OCI-LY7 (cell line): ENCODE data around the gene MIOX. TPM values are rescaled to one million over a fixed set of nuclear protein-coding genes. Genes with fewer than 3 reads are reported as not detected.

Source experiments
- BruUV-seq: library from RNA; stranded (reverse); fragments of 400-500 nt; replicated peaks from 2 replicates; lab custom pipeline; 2021; lab: Mats Ljungman, UMichigan
- CTCF ChIA-PET: fragments of 300-600 bp; sonication (Branson Sonifier 250); formaldehyde crosslinking; loops from one replicate; lab custom pipeline; 2022; ENCODE audit warnings: antibody characterized with exemption; ENCODE audit not compliant: unreplicated experiment; lab: Charles Lee
- POLR2A ChIA-PET: fragments of 300-600 bp; sonication (Branson Sonifier 250); formaldehyde crosslinking; loops from one replicate; lab custom pipeline; 2022; ENCODE audit warnings: antibody characterized with exemption; lab: Charles Lee
- DNase-seq: peaks from one replicate; pipeline ENCODE4 v3.0.0-alpha.2; 2015; ENCODE audit warnings: low spot score
- H2AFZ ChIP-seq: fragments of 200-600 bp; sonication (generic), shearing (Covaris generic); 2 replicates; pipeline ENCODE4 v1.6.1; 2014; ENCODE audit warnings: mild to moderate bottlenecking, antibody characterized with exemption, low read length, moderate library complexity
- H3K27ac ChIP-seq: fragments of 200-600 bp; sonication (generic); 2 replicates; pipeline ENCODE4 v1.5.1; 2014; ENCODE audit warnings: mixed run types, low read depth, mild to moderate bottlenecking, moderate library complexity, low read length, inconsistent platforms; ENCODE audit not compliant: poor library complexity, severe bottlenecking
- H3K36me3 ChIP-seq: fragments of 200-600 bp; sonication (generic); 2 replicates; pipeline ENCODE4 v1.6.1; 2014; ENCODE audit warnings: mild to moderate bottlenecking, antibody characterized with exemption, low read length, moderate library complexity, mixed read lengths; ENCODE audit not compliant: insufficient read depth
- H3K4me1 ChIP-seq: fragments of 200-600 bp; sonication (generic); 2 replicates; pipeline ENCODE4 v1.5.1; 2014; ENCODE audit warnings: mild to moderate bottlenecking, low read length; ENCODE audit not compliant: insufficient read depth, poor library complexity, severe bottlenecking
- H3K4me2 ChIP-seq: fragments of 200-600 bp; sonication (generic); 2 replicates; pipeline ENCODE4 v1.6.1; 2014; ENCODE audit warnings: mild to moderate bottlenecking, low read length
- H3K4me3 ChIP-seq: fragments of 200-600 bp; sonication (generic); 2 replicates; pipeline ENCODE4 v1.5.1; 2014; ENCODE audit warnings: mild to moderate bottlenecking, low read depth, low read length; ENCODE audit not compliant: poor library complexity, severe bottlenecking
- H3K79me2 ChIP-seq: fragments of 200-600 bp; sonication (generic); 2 replicates; pipeline ENCODE4 v1.6.1; 2016; ENCODE audit warnings: low read depth, mild to moderate bottlenecking, low read length, moderate library complexity, mixed read lengths; ENCODE audit not compliant: insufficient read depth
- H3K9me2 ChIP-seq: fragments of 200-600 bp; sonication (generic); 2 replicates; pipeline ENCODE4 v1.6.1; 2016; ENCODE audit warnings: mild to moderate bottlenecking, low read length, mixed read lengths; ENCODE audit not compliant: insufficient read depth
- H3K9me3 ChIP-seq: fragments of 200-600 bp; sonication (generic); 2 replicates; pipeline ENCODE4 v1.6.1; 2014; ENCODE audit warnings: mild to moderate bottlenecking, mixed run types, low read length, mixed read lengths
- H4K20me1 ChIP-seq: fragments of 200-600 bp; sonication (generic); 2 replicates; pipeline ENCODE4 v1.6.1; 2014; ENCODE audit warnings: mild to moderate bottlenecking, antibody characterized with exemption, low read length, moderate library complexity, mixed read lengths; ENCODE audit not compliant: insufficient read depth
- EZH2phosphoT487 ChIP-seq: fragments of 200-600 bp; sonication (generic); IDR thresholded peaks from 2 replicates; pipeline ENCODE4 v1.6.1; 2018; ENCODE audit warnings: low read depth, borderline replicate concordance, mild to moderate bottlenecking, mixed run types, antibody characterized with exemption, low read length, moderate library complexity, mixed read lengths
- intact Hi-C: fragments of 100-400 bp; cut with micrococcal nuclease; formaldehyde crosslinking; loops from one replicate; pipeline ENCODE4 v1.10.0; 2022; ENCODE audit not compliant: unreplicated experiment
- total RNA-seq, 2 experiments: library from RNA; depleted of rRNA in 1 of 2; stranded (reverse); fragments of >200 nt in 1 of 2; shearing (Covaris generic) in 1 of 2; gene quantifications; 2 replicates each; pipeline ENCODE4 v1.2.3, GENCODE V29; 2014 to 2022
- TF ChIP-seq, protein P1 (sequence below): fragments of 200-600 bp; sonication (generic); conservative IDR thresholded peaks from 2 replicates; pipeline ENCODE4 v1.5.1; 2014; ENCODE audit warnings: mild to moderate bottlenecking, antibody characterized with exemption, low read length, moderate library complexity, mixed read lengths

The MIOX gene
- total RNA-seq, 2 experiments from 2014 or later: 0.53 TPM; not detected in 1

DNA sequence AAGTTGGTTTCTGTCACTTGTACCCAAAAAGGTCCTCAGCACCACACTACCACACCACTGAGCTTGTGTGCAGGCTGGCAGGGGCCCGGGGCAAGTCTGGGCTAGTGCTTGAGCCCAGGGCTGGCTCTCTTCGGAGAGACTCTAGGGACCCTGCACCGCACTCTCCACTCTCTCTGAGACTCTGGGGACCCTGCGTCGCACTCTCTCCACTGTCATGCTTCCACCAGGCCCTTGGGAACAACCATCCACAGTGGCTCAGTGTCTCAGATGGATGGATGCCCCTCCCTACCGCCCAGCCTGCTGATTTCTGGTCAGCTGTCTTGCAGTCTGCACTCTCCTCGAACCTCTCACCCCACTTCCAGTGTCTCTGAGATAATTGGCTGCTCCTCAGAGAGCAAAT, 9.8 kb upstream of the MIOX start:
- no peak for DNase-seq
- Histone ChIP-seq H3K36me3 (peaks cover 11% of the 10 kb centered on the region; the same call in 1 of the 2 replicates), H3K4me1 (peaks cover 27% of the 10 kb centered on the region), H2AFZ (no peak overlapping the region), H3K9me3 (no peaks in the 10 kb centered on the region), H3K79me2 (peaks cover 28% of the 10 kb centered on the region), H3K4me3 (no peak overlapping the region), H3K27ac (no peak overlapping the region), H3K4me2 (no peak overlapping the region), H3K9me2 (no peaks in the 10 kb centered on the region), H4K20me1 (peaks cover 6% of the 10 kb centered on the region; the same call in 1 of the 2 replicates)
- no TSS peak for BruUV-seq
- TF ChIP-seq, protein P1, sequence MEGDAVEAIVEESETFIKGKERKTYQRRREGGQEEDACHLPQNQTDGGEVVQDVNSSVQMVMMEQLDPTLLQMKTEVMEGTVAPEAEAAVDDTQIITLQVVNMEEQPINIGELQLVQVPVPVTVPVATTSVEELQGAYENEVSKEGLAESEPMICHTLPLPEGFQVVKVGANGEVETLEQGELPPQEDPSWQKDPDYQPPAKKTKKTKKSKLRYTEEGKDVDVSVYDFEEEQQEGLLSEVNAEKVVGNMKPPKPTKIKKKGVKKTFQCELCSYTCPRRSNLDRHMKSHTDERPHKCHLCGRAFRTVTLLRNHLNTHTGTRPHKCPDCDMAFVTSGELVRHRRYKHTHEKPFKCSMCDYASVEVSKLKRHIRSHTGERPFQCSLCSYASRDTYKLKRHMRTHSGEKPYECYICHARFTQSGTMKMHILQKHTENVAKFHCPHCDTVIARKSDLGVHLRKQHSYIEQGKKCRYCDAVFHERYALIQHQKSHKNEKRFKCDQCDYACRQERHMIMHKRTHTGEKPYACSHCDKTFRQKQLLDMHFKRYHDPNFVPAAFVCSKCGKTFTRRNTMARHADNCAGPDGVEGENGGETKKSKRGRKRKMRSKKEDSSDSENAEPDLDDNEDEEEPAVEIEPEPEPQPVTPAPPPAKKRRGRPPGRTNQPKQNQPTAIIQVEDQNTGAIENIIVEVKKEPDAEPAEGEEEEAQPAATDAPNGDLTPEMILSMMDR: no peak
- TF ChIP-seq EZH2phosphoT487: no peak
- ChIA-PET CTCF (no interaction called here), POLR2A (no interaction called here)
- intact Hi-C loops: loop anchor here (10.0 kb wide), 1 partner anchor 232 kb away; the partner anchor contains the start of gene TUBGCP6

DNA sequence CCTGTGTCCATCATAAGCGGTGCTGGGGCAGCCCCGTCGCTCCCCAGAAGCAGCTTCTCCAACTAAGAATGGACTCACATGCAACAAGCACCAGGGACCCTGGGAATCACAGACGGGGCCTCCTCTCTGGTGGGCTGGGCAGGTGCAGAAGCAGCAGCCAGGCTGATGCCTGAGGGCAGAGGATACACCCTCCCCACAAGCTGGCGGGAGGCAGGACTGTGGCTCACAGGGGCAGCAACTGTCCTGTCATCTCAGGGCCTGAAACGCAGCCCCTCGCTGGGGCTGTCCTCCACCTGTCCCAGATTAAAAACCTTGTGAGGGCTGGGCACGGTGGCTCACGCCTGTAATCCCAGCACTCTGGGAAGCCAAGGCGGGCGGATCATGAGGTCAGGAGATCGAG, 8.7 kb upstream of the MIOX start:
- H3K4me3 ChIP-seq: no peak overlapping the region
- H3K27ac ChIP-seq: no peak overlapping the region
- peaks cover 17% of the 10 kb centered on the region for H3K79me2 ChIP-seq
- intact Hi-C loops: loop anchor here (10.0 kb wide), 1 partner anchor 233 kb away; the partner anchor contains the start of gene TUBGCP6
- peaks cover 6% of the 10 kb centered on the region; the same call in 1 of the 2 replicates for H4K20me1 ChIP-seq
- DNase-seq: no peak
- H2AFZ ChIP-seq: no peak overlapping the region
- H3K4me1 ChIP-seq: peaks cover 16% of the 10 kb centered on the region
- BruUV-seq: no TSS peak
- ChIA-PET CTCF (no interaction called here), POLR2A (no interaction called here)
- H3K36me3 ChIP-seq: peaks cover under 1% of the 10 kb centered on the region; the same call in 1 of the 2 replicates
- no peaks in the 10 kb centered on the region for H3K9me2 ChIP-seq
- H3K9me3 ChIP-seq: no peaks in the 10 kb centered on the region
- no peak for TF ChIP-seq EZH2phosphoT487
- TF ChIP-seq, protein P1: no peak
- no peak overlapping the region for H3K4me2 ChIP-seq

GRCh38 chr22:50479721-50480120, 6.9 kb upstream of the MIOX start:
- H3K9me2 ChIP-seq: no peaks in the 10 kb centered on the region
- H2AFZ ChIP-seq: no peak overlapping the region
- DNase-seq: no peak
- H3K4me2 ChIP-seq: no peak overlapping the region
- no peaks in the 10 kb centered on the region for H3K9me3 ChIP-seq
- no peaks in the 10 kb centered on the region for H4K20me1 ChIP-seq
- H3K27ac ChIP-seq: no peak overlapping the region
- TF ChIP-seq, protein P1: no peak
- TF ChIP-seq EZH2phosphoT487: no peak
- POLR2A ChIA-PET: no interaction called here
- no peak overlapping the region for H3K4me3 ChIP-seq
- peaks cover 17% of the 10 kb centered on the region for H3K4me1 ChIP-seq
- no peaks in the 10 kb centered on the region for H3K36me3 ChIP-seq
- intact Hi-C loops: loop anchor here (10.0 kb wide), 1 partner anchor 235 kb away; the partner anchor contains the start of gene TUBGCP6
- no TSS peak for BruUV-seq
- CTCF ChIA-PET: interaction anchor here (0.6 kb wide), 1 partner anchor 289 kb away, joined by 3 read pairs; no protein-coding TSS in a partner anchor
- no peaks in the 10 kb centered on the region for H3K79me2 ChIP-seq
